Measurements from ENCODE around the gene DNMT3A. TPM values are rescaled to one million over a fixed set of nuclear protein-coding genes. Genes with fewer than 3 reads are reported as not detected.

Gene DNMT3A
- total RNA-seq, 1 donor from 2014 or later = 15.4 TPM

DNA sequence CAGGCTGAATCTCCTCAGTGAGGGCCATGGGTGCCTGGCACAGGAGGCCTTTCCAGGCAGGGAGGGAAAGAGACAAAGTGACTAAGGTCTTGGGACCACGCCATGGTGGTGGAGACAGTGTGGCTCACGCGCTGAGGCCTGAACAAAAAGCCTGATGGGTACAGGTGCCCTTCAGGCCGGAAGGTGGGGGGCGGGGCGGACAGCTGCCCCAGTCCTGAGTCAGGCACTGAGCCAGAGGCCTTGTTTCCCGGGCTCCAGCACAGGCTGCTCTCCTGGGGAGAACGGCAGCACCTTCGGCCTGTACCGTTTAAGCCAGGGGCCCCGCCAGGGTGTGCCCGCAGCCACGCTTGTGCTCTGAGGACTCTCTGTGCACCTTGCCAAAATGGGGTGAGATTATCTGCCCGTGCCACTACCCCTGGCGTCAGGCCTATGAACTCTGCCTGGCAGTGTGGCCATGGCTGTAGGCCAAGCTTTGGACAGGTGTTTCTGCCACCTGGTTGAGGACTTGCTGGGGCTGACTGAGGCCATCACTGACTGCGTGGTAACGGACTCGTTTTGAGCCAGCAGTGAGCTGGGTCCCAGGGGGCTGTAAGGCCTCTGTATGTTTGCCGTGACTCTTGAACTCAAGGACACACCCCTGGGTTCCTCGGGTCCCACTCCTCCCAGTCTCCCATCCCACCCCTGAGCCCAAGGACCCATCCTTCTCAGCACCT is 31.7 kb upstream of the DNMT3A start:
- TF ChIP-seq, protein P1, sequence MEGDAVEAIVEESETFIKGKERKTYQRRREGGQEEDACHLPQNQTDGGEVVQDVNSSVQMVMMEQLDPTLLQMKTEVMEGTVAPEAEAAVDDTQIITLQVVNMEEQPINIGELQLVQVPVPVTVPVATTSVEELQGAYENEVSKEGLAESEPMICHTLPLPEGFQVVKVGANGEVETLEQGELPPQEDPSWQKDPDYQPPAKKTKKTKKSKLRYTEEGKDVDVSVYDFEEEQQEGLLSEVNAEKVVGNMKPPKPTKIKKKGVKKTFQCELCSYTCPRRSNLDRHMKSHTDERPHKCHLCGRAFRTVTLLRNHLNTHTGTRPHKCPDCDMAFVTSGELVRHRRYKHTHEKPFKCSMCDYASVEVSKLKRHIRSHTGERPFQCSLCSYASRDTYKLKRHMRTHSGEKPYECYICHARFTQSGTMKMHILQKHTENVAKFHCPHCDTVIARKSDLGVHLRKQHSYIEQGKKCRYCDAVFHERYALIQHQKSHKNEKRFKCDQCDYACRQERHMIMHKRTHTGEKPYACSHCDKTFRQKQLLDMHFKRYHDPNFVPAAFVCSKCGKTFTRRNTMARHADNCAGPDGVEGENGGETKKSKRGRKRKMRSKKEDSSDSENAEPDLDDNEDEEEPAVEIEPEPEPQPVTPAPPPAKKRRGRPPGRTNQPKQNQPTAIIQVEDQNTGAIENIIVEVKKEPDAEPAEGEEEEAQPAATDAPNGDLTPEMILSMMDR (conservative IDR thresholded peaks at IDR 0.05; ENCODE audit: low read depth, low read length) = no peak
- no peak for DNase-seq (ENCODE audit: low read depth)
- H3K4me3 ChIP-seq (ENCODE audit: low read depth, low read length) = no peak overlapping the region

DNA sequence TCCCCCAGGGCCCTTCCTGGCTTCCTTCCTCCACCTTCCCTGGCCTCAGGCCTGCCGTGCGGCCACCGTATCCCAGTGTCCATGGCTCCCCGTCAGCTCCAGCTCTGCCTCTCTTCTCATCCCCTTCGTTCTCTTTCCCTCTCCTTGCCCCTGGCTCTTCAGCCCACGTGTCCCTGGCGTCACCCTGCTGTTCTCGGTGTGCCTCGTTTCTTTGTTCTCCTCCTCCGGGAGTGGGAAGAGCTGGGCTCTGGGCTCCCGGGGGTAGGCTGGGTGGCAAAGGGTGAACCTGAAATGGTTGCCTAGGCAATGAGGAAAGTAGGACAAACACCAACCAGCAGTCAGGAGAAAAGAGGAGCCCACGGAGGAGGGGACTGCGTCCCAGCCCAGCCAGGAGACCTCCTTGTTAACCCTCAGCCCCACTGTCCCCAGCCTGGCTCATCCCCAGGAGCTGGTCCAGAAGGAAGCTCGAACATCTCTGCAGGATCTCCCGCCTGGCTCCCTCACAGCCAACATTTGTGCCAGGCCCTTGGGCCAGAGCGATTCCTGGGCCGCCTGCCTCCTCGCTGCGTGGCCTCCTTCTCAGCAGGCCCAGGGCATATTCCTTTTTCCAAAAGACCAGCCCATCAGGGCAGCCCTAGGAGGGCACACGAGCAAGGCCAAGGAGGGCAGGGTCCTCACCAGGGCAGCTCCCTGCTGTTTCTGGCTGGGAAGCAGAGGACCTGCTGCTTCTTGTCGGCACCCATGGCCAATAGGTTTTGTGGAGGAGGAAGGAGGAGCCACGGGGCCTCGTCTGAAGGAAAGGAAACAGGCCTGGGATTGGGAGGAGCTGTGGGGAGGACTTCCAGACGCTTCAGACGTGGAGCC is 30.9 kb upstream of the DNMT3A start:
- H3K4me3 ChIP-seq (ENCODE audit: low read depth, low read length) = no peak overlapping the region
- TF ChIP-seq, protein P1 (conservative IDR thresholded peaks at IDR 0.05; ENCODE audit: low read depth, low read length) = no peak
- DNase-seq (ENCODE audit: low read depth) = no peak

DNA sequence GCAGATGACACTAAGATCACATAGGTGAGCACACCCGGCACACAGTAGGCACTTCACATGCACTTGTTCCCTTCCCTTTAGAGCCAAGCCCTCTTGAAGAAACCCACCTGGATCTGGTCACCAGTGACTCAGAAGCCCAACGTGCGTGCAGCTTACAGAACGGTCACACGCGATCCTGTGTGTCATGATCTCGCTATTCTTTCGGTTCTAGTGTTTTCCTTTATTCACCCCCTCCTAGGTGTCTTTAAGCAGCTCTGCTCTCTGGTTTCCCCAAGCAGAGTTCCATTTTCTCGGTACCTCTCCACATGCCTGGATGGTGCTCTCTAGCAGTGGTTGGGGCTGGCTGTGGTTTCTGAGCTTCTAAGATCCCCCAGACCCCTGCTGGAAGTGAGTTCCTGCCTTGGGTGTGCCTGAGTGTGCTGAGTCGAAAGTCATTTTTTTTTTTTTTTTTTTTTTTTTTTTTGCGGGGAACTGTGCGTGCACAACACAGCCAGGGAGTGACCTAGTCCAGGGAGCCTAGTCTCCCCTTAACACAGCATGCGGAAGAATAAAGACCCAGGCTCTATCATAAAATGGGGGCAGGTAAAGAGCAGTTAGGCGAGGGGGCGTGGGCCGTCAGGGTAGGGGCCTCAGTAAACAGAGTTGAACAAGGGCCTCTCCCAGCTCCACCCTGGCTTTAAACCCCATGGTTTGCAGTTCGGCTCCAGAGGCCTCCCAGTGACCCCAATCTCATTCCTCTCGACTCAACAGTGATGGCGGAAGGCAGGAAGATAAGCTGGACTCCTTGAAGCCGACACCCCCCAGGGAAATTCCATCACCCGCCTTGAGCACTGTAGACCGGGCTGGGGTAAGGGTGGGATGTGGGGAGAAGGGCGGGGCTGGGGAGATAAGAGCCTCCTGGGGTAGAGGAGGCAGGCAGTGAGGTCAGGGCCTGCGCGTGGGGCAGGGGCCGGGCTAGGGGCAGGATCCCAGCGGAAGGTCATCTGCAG is 29.8 kb upstream of the DNMT3A start:
- no peak overlapping the region for H3K4me3 ChIP-seq (ENCODE audit: low read depth, low read length)
- no peak for DNase-seq (ENCODE audit: low read depth)
- TF ChIP-seq, protein P1 (conservative IDR thresholded peaks at IDR 0.05; ENCODE audit: low read depth, low read length) = no peak

DNA sequence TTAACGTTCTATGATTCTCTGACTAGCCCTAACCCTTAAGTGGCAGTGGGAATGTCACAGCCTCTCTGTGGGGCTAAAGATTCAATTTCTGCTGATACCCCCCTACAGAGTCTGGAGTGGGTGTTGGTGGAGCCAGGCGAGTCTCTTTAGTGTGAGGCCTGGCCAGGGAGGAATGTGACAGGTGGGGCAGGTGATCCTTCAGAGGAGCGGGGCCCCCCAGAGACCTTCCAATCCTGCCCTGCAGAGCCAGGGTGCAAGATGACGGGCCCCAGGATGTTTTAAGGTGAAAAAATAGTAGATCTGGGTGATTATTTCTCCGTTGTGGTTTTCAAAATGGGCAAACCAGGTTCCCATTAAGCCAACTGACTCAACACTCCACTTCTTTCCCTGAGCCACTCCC is 28.2 kb upstream of the DNMT3A start:
- H3K4me3 ChIP-seq (ENCODE audit: low read depth, low read length) = no peak overlapping the region
- TF ChIP-seq, protein P1 (conservative IDR thresholded peaks at IDR 0.05; ENCODE audit: low read depth, low read length) = no peak
- no peak for DNase-seq (ENCODE audit: low read depth)

DNA sequence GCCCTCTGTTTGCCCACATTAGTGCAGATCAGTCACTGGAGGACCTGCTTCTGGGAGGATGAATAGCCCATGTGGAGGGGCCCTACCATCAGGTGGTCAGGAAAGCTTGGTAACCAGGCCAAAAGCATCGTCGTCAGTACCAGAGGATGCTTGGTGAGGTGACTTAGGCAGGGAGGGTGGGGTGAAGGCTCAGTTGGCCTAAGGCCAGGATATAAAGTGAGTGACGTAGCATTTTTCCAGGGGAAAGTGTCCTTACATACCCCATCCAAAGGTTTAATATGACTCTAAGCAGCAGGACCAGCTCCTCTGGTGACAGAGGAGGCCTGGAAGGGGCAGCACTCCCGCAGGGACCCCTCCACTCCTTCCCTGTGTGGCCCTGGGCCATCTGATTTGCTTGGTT is 27.7 kb upstream of the DNMT3A start:
- TF ChIP-seq, protein P1 (conservative IDR thresholded peaks at IDR 0.05; ENCODE audit: low read depth, low read length) = no peak
- H3K4me3 ChIP-seq (ENCODE audit: low read depth, low read length) = no peak overlapping the region
- DNase-seq (ENCODE audit: low read depth) = no peak

DNA sequence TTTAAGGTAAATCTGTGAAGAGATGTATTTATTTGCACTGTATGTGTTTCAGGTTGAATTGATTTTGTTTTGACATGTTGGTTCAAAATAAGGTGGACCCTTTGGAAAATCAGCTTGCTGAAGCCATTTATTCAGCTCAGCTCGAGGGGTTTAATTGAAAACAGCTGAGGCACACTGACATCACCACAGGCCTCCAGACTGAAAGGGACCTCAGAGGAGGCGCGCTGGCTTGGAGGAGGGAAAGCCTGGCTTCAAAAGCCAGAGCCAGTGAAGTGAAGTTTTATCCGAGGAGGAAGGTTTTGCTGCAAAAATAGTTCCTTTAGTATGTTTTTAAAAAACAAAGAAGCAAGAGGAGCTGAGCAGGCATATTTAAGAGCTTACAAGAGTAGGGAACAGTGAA is 26.9 kb upstream of the DNMT3A start:
- TF ChIP-seq, protein P1 (conservative IDR thresholded peaks at IDR 0.05; ENCODE audit: low read depth, low read length) = no peak
- H3K4me3 ChIP-seq (ENCODE audit: low read depth, low read length) = no peak overlapping the region
- no peak for DNase-seq (ENCODE audit: low read depth)
